GM12878 (cell line): ENCODE data around the gene SLCO1A2. TPM values are rescaled to one million over a fixed set of nuclear protein-coding genes. Genes with fewer than 3 reads are reported as not detected.

Source experiments
- ATAC-seq: fragments of 200-7000 bp; cut with Tn5 transposase; 3 replicates; pipeline ENCODE4 v1.9.1; 2020; ENCODE audit warnings: mild to moderate bottlenecking, moderate library complexity
- BruUV-seq: library from RNA; stranded (reverse); fragments of 400-500 nt; replicated peaks from 2 replicates; lab custom pipeline; 2021; lab: Mats Ljungman, UMichigan
- CTCF ChIA-PET: fragments of 300-600 bp; sonication (Branson Sonifier 250); formaldehyde crosslinking; extraction: SDS; loops from one replicate; lab custom pipeline; 2021; ENCODE audit warnings: inconsistent platforms; lab: Yijun Ruan, JAX
- POLR2A ChIA-PET: fragments of 350-600 bp; formaldehyde crosslinking; extraction: SDS; loops from one replicate; lab custom pipeline; 2021; ENCODE audit warnings: inconsistent platforms; lab: Charles Lee
- RAD21 ChIA-PET: fragments of 300-600 bp; sonication (Branson Sonifier 250); formaldehyde crosslinking; loops from one replicate; lab custom pipeline; 2023; ENCODE audit warnings: antibody characterized with exemption; ENCODE audit not compliant: unreplicated experiment; lab: Charles Lee
- SMC1A ChIA-PET: fragments of 300-600 bp; sonication (Branson Sonifier 250); formaldehyde crosslinking; loops from one replicate; lab custom pipeline; 2023; ENCODE audit not compliant: unreplicated experiment, uncharacterized antibody; lab: Charles Lee
- DNase-seq: peaks from one replicate; pipeline ENCODE4 v3.0.0-alpha.2; 2011; ENCODE audit warnings: low read depth, low spot score
- FAIRE-seq: peaks from 3 replicates; lab custom pipeline; 2011; peaks lifted over from hg19 to GRCh38; lab: Jason Lieb, UNC
- H2AFZ ChIP-seq: 2 replicates; pipeline ENCODE4 v1.6.0; 2011; ENCODE audit warnings: low read depth, low read length, control low read depth; ENCODE audit not compliant: control insufficient read depth
- H3K27ac ChIP-seq: 2 replicates; pipeline ENCODE4 v1.5.1; 2011; ENCODE audit warnings: control low read depth; ENCODE audit not compliant: control insufficient read depth, insufficient read depth
- H3K27me3 ChIP-seq, 2 experiments: replicated peaks in 1 of 2; 2 replicates each; pipeline versions ENCODE4 v1.6.0 to v1.6.1; 2011; ENCODE audit warnings: low read length in 1 of 2; ENCODE audit not compliant: control insufficient read depth in 2 of 2, insufficient read depth in 2 of 2
- H3K36me3 ChIP-seq, 2 experiments: 2 replicates each; pipeline ENCODE4 v1.5.1; 2011; ENCODE audit warnings: low read length in 1 of 2; ENCODE audit not compliant: control insufficient read depth in 2 of 2, insufficient read depth in 2 of 2
- H3K4me1 ChIP-seq: 2 replicates; pipeline ENCODE4 v1.6.1; 2011; ENCODE audit warnings: mild to moderate bottlenecking, low read length, moderate library complexity, mixed read lengths; ENCODE audit not compliant: control insufficient read depth, insufficient read depth
- H3K4me2 ChIP-seq: 2 replicates; pipeline ENCODE4 v1.6.0; 2011; ENCODE audit warnings: control low read depth; ENCODE audit not compliant: control insufficient read depth, insufficient read depth
- H3K4me3 ChIP-seq: fragments of 200-600 bp; sonication (generic); 2 replicates; pipeline ENCODE4 v1.5.1; 2016
- H3K79me2 ChIP-seq: 2 replicates; pipeline ENCODE4 v1.6.0; 2011; ENCODE audit warnings: low read length; ENCODE audit not compliant: control insufficient read depth, insufficient read depth
- H3K9ac ChIP-seq: 2 replicates; pipeline ENCODE4 v1.8.0; 2011; ENCODE audit warnings: low read length, control low read depth, mixed read lengths; ENCODE audit not compliant: control insufficient read depth, insufficient read depth
- H3K9me3 ChIP-seq: replicated peaks from 3 replicates; pipeline ENCODE4 v1.5.1; 2011; ENCODE audit warnings: mild to moderate bottlenecking, low read length; ENCODE audit not compliant: control insufficient read depth, insufficient read depth
- H4K20me1 ChIP-seq: 2 replicates; pipeline ENCODE4 v1.6.0; 2011; ENCODE audit not compliant: control insufficient read depth, insufficient read depth
- ASH2L ChIP-seq: fragments of 300-600, 200-600 bp; sonication (generic); IDR thresholded peaks from 2 replicates; pipeline ENCODE4 v1.6.1; 2017; ENCODE audit warnings: low read depth, mild to moderate bottlenecking, borderline replicate concordance
- ATF3 ChIP-seq: IDR thresholded peaks from 2 replicates; pipeline ENCODE4 v1.6.1; 2011; ENCODE audit warnings: low read depth, mild to moderate bottlenecking, low read length, moderate library complexity, borderline replicate concordance; ENCODE audit errors: extremely low read depth
- IRF3 ChIP-seq: fragments of 450-650 bp; IDR thresholded peaks from 2 replicates; pipeline ENCODE4 v1.6.1; 2014; ENCODE audit warnings: mild to moderate bottlenecking
- PBX3 ChIP-seq: IDR thresholded peaks from 2 replicates; pipeline ENCODE4 v1.6.1; 2011; ENCODE audit warnings: mild to moderate bottlenecking, low read depth, low read length, moderate library complexity; ENCODE audit not compliant: insufficient replicate concordance
- POLR2AphosphoS2 ChIP-seq: IDR thresholded peaks from 2 replicates; pipeline ENCODE4 v1.6.1; 2011; ENCODE audit warnings: low read depth, mild to moderate bottlenecking, low read length, improper control_type of control experiment, moderate library complexity
- POLR2AphosphoS5 ChIP-seq: IDR thresholded peaks from 2 replicates; pipeline ENCODE4 v1.6.1; 2011; ENCODE audit warnings: mild to moderate bottlenecking, low read length, inconsistent platforms
- SPI1 ChIP-seq: IDR thresholded peaks from 2 replicates; pipeline ENCODE4 v1.6.1; 2011; ENCODE audit warnings: low read depth, mild to moderate bottlenecking, low read length, moderate library complexity, borderline replicate concordance; ENCODE audit not compliant: insufficient read depth
- SREBF1 ChIP-seq: IDR thresholded peaks from 2 replicates; pipeline ENCODE4 v1.6.1; 2012; ENCODE audit warnings: mild to moderate bottlenecking, low read length
- ZBTB4 ChIP-seq: fragments of 450-650 bp; formaldehyde crosslinking; IDR thresholded peaks from 2 replicates; pipeline ENCODE4 v1.4.0; 2022; ENCODE audit warnings: mild to moderate bottlenecking, moderate library complexity
- WGBS: methylation state at CpG from one replicate; pipeline ENCODE4 v1.1.6; 2016; ENCODE audit warnings: low lambda C conversion rate; ENCODE audit not compliant: insufficient replicate concordance, insufficient coverage; ENCODE audit errors: missing lambda C conversion rate; 5-methylcytosine and 5-hydroxymethylcytosine counted together
- in situ Hi-C: fragments of 300-500 bp; cut with MboI; formaldehyde crosslinking; loops from 9 replicates; pipeline ENCODE4 v1.14.3; 2018; ENCODE audit warnings: mixed read lengths
- intact Hi-C: fragments of 100-400 bp; cut with micrococcal nuclease; formaldehyde crosslinking; loops from one replicate; pipeline ENCODE4 v1.14.2; 2022; ENCODE audit not compliant: unreplicated experiment
- polyA plus RNA-seq, 11 experiments: library from polyadenylated mRNA; depleted of rRNA in 4 of 11; unstranded in 6 of 11; stranded (reverse) in 5 of 11; fragments of >200 nt; fragmentation: Nextera tagmentation in 4 of 11; fragmentation: Illumina TruSeq in 1 of 11; extraction: Ambion mirVana in 4 of 11; extraction: Trizol in 1 of 11; gene quantifications; 1 replicate in 1 of 11; 2 replicates in 10 of 11; pipeline versions ENCODE4 v1.2.1 to v1.2.3, GENCODE V29; 2011 to 2016; ENCODE audit warnings: inconsistent platforms in 2 of 11, missing spikeins in 2 of 11, low read depth in 1 of 11
- total RNA-seq, 4 experiments: library from RNA; depleted of rRNA in 3 of 4; stranded (reverse); fragments of >200 nt in 3 of 4; fragmentation: Illumina TruSeq in 1 of 4; extraction: Trizol in 1 of 4; gene quantifications; 2 replicates each; pipeline versions ENCODE4 v1.2.1 to v1.2.3, GENCODE V29; 2013 to 2021

Gene SLCO1A2
- total and polyA plus RNA-seq, 10 of the 15 experiments (the other 5 are each of a cell fraction or from before 2014, with no cell fraction given), result not detected

GRCh38 chr12:21337959-21338744 lies 3.4 kb upstream of the SLCO1A2 start:
- ATAC-seq (no peak), DNase-seq (no peak), FAIRE-seq (no peak)
- SMC1A ChIA-PET, result interaction anchor here (1.2 kb wide), 1 partner anchor 9 kb away, joined by 4 read pairs; no protein-coding TSS in a partner anchor
- no peaks in the 10 kb centered on the region for H3K9me3 ChIP-seq
- 49% methylated on average over 6 of the region's 6 CpGs for WGBS
- POLR2A ChIA-PET, result no interaction called here
- H3K4me3 ChIP-seq, result no peak overlapping the region
- H3K4me2 ChIP-seq, result no peak overlapping the region
- H2AFZ ChIP-seq, result no peak overlapping the region
- CTCF ChIA-PET, result no interaction called here
- in situ Hi-C loops, result no loop called here
- H3K27ac ChIP-seq, result no peak overlapping the region
- H4K20me1 ChIP-seq, result no peaks in the 10 kb centered on the region
- H3K4me1 ChIP-seq, result no peaks in the 10 kb centered on the region
- H3K36me3 ChIP-seq, result no peaks in the 10 kb centered on the region
- BruUV-seq, result no TSS peak
- H3K79me2 ChIP-seq, result no peaks in the 10 kb centered on the region
- TF ChIP-seq ZBTB4 (CRISPR knock-in tag), result no peak
- no peak for TF ChIP-seq SPI1
- TF ChIP-seq POLR2AphosphoS2, result no peak
- TF ChIP-seq POLR2AphosphoS5, result no peak
- no peak for TF ChIP-seq ASH2L
- TF ChIP-seq SREBF1, result no peak
- TF ChIP-seq IRF3, result no peak
- TF ChIP-seq ATF3, result no peak
- TF ChIP-seq PBX3, result no peak
- RAD21 ChIA-PET, result no interaction called here
- no peaks in the 10 kb centered on the region for H3K27me3 ChIP-seq
- intact Hi-C loops, result no loop called here
- no peak overlapping the region for H3K9ac ChIP-seq
